Dedifferentiated amniotic fluid mesenchymal stem cell (primary cell): Measurements from ENCODE around the gene ADAMTS19.
"Not testable (repeated sequence)": the region's sequence is repeated elsewhere in the genome, so short reads cannot be mapped to it uniquely, and the experiment has no call there.

ENCODE experiments used
- DNase-seq: peaks from one replicate; pipeline ENCODE4 v3.0.0-alpha.2; 2016; ENCODE audit errors: extremely low spot score

ADAMTS19 gene, protein sequence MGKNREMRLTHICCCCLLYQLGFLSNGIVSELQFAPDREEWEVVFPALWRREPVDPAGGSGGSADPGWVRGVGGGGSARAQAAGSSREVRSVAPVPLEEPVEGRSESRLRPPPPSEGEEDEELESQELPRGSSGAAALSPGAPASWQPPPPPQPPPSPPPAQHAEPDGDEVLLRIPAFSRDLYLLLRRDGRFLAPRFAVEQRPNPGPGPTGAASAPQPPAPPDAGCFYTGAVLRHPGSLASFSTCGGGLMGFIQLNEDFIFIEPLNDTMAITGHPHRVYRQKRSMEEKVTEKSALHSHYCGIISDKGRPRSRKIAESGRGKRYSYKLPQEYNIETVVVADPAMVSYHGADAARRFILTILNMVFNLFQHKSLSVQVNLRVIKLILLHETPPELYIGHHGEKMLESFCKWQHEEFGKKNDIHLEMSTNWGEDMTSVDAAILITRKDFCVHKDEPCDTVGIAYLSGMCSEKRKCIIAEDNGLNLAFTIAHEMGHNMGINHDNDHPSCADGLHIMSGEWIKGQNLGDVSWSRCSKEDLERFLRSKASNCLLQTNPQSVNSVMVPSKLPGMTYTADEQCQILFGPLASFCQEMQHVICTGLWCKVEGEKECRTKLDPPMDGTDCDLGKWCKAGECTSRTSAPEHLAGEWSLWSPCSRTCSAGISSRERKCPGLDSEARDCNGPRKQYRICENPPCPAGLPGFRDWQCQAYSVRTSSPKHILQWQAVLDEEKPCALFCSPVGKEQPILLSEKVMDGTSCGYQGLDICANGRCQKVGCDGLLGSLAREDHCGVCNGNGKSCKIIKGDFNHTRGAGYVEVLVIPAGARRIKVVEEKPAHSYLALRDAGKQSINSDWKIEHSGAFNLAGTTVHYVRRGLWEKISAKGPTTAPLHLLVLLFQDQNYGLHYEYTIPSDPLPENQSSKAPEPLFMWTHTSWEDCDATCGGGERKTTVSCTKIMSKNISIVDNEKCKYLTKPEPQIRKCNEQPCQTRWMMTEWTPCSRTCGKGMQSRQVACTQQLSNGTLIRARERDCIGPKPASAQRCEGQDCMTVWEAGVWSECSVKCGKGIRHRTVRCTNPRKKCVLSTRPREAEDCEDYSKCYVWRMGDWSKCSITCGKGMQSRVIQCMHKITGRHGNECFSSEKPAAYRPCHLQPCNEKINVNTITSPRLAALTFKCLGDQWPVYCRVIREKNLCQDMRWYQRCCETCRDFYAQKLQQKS

DNA sequence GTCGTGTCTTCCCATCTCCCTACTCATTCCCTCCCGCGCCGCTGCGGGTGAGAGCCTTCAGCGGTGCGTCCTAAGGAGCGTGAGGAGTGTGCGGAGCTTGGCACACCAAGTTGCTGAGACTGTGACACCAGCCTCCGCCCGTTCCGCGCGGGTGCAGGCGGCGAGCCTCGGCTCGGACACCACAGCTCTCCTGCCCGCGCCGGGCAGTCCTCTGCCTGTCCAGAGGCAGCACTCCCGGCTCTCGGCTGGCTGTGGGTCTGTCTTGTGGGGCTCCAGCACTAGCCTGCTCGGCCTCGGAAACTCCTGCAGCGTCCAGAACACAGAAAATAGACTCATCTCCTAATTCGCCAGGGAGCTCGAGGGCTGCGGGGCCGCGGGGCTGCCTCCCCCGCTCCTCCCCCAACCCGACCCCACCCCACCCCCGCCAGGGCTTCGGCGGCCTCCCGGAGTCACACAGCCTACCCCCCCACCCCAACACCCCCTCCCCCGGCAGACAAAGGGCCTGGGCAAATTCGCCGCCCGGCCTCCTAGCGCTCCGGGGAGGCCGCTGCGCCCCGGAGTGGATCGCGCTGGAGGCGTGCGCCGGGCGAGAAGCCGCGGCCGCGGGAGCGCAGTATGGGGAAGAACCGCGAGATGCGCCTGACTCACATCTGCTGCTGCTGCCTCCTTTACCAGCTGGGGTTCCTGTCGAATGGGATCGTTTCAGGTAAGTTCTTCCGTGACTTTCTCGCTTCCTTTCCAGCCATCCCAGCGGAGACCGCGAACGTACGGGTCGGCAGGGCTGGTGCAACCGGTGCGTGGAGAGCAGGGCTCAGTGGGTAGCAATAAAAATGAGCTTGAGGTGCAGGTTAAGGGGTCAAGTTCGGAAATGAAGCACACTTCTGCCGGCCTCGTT is at the start of gene ADAMTS19:
Gene ADAMTS19, plus strand, starts transcription at position 522 of the 895 bp plus-strand sequence. Its CDS starts 94 bp downstream, at position 616.
- peak; percentile 26 for DNase-seq

DNA sequence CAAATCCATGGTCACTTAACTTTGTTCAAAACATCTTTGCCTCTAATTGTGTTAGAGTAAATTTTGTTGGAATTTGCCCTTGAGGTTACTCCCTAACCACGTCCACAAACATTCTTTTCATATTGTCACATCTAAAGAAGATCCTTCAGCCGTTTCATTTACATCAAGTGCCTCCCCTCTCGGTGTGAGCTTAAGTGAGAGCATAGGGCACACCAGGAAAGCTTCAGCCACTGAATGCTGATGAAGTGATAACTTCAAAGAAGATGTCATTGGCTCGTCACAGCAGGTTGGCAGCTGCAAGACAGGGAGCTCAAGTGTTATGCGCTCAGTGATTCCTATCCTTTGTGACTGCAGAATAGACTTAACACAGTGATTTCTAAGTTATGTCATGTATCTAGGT is 49.6 kb upstream of the ADAMTS19 start:
- no peak for DNase-seq

DNA sequence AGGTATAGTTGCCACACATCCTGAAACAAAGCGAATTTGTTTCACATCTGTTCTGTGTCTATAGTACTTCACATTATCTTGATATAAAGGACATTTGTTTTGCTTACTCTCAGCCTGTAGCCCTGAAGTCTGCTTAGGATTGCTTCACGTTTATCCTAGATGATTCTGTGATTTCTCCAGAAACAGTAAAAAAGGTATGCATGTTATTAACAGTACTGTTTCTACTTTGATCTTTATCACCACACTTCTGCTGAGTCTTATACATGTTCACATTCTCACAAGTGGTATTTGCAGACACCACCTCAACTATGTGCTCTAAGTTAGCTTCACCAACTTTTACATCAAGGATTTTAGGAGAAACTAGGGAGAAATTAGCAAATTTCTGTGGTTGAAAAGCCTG is 47.4 kb upstream of the ADAMTS19 start:
- DNase-seq = no peak

DNA sequence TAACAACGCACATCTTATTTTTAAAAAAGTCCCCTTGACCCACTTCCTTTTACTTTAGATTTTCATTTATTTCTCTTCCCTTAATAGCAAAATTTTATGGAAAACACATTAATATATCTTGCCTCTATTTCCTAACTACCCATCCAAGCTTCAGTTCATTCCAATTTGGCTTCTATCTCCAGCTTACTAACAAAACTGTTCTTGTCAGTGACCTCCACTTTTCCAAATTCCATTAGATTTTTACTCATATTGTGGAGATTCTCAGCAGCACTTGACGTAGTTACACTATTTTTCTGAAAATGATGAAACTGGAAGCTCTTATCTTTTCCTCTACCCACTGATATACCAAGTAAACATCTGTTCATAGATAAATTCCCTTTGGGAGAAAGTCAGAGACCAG is 46.5 kb upstream of the ADAMTS19 start:
- no peak for DNase-seq

DNA sequence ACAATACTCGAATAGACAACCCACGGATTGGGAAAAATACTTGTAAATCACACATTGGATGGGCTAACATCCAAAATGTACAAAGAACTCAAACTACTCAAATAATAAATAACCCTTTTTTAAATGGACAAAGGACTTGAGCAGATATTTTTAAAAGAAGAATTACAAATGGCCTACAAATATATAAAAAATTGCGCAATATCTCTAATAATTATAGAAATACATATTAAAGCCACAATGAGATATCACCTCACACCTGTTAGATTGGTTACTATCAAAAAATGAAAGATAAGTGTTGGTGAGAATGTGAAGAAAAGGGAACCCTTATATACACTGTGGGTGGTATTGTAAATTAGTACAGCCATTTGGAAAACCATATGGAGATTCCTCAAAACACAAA is 40.8 kb upstream of the ADAMTS19 start:
- no peak for DNase-seq

DNA sequence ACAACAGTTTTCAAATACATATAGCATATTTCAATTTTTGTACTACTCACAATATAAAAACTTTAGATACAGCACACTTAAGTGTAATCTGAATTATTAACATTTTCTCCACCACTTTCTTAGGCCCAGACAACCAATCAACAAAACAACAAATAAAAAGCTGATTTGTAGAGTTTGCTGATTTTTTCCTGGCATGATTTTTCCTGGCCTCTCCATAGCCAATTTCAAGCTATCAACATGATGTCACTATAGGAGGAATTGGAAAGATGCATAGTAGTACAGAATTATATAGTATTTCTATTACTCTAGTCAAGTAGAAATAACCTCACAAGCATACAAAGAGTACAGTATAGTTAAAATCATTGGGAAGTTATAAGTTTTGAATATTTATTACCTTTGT is 35.1 kb upstream of the ADAMTS19 start:
- DNase-seq = no peak

DNA sequence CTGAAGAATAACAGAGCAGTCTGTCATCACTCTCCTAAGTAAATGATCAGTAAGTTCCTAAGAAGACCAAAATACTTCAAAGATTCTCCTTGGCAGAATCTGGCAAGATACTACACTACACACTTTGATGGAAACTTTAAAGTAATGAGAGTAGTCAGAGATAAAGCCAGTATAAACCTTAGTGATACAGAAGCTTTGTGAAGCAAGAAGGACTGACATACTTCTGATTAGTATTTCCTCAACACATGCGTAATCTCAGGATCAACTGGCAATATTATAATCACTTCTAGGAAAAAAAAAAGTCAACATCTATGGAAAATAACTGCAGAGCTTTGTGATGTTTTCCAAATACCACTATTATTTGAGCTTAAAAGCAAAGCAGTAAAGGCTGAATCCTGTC is 34.0 kb upstream of the ADAMTS19 start:
- no peak for DNase-seq

DNA sequence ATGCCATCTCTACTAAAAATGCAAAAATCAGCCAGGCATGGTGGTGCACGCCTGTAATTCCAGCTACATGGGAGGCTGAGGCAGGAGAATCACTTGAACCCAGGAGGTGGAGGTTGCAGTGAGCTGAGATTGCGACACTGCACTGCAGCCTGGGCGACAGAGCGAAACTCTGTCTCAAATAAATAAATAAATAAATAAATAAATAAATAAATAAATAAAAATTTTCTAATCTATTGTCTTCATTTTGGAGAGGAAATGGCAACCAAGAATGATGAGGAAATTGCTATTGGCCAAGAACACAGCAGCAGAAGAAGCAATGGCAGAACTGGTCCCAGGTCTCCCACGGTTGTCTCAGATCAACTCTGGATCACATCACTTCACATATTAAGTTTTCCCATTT is 31.5 kb upstream of the ADAMTS19 start:
- DNase-seq = not testable (repeated sequence)

DNA sequence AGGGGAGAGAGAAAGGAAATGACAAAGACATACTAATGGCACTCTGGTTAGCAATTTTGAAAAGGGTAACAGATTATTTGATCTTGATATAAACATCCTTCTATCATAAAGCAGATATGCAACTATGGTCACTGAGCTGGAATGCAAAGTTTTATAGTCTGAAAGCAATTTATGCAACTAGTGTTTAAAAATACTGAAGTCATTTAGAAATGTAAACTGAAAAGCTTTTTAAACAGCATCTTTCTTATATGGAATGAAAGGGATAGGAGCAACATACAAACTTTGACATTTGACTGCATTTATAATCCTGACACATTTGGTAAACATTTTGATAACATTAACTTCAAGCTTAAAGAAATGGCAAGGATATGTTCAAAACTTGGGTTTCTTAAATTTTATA is 28.7 kb upstream of the ADAMTS19 start:
- DNase-seq = no peak

DNA sequence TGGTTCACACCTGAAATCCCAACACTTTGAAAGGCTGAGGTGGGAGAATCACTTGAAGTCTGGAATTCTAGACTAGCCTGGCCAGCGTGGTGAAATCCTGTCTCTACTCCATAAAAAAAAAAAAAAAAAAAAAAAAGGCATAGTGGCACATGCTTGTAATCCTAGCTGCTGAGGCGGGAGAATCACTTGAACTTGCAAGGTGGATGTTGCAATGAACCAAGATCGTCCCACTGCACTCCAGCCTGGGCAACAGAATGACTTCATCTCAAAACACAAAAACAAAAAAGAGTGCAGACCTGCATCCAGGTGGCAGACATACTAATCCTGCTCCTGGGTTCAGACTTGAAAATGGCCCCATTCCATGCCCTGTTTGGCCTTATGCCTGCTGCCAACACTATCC is 21.8 kb upstream of the ADAMTS19 start:
- no peak for DNase-seq

DNA sequence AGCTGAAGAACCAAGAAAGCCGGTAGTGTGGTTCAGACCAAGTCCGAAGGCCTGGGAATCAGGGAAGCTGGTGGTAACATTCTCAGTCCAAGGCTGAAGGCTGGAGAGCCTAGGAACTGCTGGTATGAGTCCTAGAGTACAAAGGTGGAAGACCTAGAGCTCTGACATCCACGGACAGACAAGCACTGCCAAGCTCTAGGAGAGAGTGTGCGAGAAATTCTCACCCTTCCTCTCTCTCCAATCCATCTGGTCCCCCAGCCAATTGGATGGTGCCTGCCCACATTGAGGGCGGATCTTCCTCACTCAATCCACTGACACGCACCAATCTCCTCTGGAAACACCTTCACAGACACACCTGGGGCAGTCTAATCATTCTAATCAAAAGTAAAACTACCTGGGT is 19.7 kb upstream of the ADAMTS19 start:
- DNase-seq = no peak

DNA sequence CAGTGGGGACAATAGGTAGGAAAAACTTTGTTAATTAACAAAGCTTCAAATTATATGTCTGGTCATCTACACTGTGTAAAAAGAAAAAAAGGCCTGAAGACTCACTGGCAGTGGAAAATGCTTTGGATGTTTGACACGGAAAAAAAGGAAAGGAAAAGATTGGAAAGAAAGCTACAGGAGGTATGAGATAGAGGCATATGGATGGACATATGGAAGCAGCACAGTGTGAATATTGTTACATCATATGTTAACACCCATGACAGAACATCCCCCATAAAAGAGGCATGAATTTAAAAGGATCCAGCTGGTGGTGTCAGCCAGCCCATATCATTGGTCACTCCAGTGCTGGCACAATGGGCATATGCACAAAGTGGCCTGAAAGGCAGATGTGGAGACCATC is 19.0 kb upstream of the ADAMTS19 start:
- no peak for DNase-seq

DNA sequence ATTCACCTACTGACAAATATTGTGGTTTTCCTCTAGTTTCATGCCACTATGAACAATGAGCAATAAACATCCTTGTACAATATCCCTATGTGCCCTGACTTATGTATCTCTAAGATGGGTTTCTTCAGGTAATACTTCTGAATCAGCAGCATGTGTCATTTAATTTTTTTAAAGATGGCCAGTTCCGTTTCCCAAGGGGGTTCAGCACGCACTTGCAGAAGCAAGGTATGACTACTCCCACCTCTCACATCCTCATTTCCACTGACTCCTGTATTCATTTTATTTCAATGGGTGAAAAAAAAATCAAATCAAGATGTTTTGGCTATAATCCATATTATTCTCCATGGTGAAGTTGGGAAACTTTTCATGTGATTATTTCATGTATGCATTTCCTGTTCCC is 14.7 kb upstream of the ADAMTS19 start:
- DNase-seq = no peak

DNA sequence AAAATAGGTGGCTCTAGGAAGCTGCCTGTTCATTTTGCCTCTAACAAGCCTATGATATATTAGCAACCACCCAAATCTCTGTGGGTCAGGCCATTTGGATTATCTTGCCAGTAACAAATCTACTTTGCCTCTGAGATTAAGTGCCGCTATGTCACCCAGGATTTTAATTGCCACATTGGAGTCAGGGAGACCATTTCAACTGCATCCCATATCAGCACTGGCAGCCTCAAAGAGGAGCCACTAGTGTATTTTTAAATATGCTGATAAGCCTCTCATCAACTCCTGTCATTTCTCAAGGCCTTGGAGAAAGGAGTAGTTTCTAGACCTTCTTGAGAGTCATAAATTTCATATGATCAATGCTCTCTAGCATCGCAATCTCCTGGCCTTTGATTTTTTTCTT is 12.1 kb upstream of the ADAMTS19 start:
- DNase-seq = no peak

DNA sequence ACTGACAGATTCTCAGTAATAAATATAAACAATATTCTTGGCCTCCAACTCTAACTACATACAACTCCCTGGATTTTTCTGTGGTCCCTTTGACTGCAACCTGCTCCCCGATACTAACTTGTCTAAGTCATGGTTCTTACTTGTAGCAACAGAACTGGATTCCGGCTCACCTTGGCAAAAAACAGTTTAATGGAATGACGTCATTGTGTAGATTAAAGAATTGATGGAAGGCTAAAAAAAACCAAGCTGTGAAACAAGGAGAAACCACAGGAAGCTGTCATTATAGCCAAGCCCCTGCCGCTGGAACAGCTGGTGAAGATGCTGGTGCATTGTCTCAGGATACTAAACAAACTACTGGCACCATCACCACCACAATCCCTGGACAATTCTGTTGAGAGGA is 11.4 kb upstream of the ADAMTS19 start:
- DNase-seq = no peak

DNA sequence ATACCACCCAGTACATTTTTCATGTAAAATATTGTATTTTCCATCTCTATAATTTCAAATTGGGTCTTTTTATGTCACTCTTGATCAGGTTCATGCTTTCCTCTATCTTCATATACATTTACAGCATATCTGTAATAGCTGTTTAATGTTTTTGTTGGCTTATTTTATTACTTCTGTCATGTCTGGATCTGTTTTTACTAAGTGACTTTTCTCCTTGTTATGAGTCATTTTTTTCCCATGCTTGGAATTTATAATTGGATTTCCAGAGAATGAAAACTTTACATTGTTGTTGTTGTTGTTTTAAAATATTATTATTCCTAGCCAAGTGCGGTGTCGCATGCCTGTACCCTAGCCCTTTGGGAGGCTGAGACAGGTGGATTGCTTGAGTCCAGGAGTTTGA is 5.6 kb upstream of the ADAMTS19 start:
- DNase-seq = no peak

DNA sequence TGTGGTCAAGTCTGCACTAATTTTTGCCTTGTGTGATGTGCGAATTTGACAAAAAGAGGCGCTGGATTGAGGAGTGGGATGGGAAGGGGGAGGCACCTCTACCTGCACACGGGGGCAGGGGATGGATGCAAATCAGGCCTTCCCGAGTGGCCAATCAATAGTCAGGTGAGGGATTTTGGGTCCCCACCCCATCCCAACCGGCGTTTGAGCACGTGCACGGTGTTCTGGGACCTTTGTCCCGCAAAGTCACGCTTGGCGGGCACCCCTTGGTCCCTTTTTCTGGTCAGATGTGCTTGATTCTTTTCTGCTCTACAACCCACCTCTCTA is 685 bp upstream of the ADAMTS19 start:
- DNase-seq = no peak

DNA sequence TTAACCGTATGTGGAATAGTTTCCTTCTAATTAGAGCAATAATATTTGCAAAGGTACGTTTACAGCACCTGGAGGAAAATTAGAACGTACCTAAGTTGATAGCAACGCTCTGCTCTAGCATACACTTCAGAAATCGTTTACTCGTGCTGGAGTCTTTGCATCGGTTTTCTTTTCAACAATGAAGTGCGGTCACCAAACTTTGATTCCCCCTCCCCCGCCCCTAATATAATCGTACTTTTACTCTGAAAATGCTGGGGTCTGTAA is 506 bp downstream of the ADAMTS19 start:
- no peak for DNase-seq

DNA sequence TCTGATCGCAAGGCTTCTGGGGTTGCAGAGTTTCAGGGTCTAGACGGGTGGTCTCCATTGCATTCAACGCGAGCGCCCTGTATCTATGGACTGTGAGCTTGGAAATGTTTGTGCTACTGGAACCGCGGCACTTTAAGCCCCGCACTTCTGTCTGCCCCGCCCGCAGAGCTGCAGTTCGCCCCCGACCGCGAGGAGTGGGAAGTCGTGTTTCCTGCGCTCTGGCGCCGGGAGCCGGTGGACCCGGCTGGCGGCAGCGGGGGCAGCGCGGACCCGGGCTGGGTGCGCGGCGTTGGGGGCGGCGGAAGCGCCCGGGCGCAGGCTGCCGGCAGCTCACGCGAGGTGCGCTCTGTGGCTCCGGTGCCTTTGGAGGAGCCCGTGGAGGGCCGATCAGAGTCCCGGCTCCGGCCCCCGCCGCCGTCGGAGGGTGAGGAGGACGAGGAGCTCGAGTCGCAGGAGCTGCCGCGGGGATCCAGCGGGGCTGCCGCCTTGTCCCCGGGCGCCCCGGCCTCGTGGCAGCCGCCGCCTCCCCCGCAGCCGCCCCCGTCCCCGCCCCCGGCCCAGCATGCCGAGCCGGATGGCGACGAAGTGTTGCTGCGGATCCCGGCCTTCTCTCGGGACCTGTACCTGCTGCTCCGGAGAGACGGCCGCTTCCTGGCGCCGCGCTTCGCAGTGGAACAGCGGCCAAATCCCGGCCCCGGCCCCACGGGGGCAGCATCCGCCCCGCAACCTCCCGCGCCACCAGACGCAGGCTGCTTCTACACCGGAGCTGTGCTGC is 1.0 kb downstream of the ADAMTS19 start:
- no peak for DNase-seq

DNA sequence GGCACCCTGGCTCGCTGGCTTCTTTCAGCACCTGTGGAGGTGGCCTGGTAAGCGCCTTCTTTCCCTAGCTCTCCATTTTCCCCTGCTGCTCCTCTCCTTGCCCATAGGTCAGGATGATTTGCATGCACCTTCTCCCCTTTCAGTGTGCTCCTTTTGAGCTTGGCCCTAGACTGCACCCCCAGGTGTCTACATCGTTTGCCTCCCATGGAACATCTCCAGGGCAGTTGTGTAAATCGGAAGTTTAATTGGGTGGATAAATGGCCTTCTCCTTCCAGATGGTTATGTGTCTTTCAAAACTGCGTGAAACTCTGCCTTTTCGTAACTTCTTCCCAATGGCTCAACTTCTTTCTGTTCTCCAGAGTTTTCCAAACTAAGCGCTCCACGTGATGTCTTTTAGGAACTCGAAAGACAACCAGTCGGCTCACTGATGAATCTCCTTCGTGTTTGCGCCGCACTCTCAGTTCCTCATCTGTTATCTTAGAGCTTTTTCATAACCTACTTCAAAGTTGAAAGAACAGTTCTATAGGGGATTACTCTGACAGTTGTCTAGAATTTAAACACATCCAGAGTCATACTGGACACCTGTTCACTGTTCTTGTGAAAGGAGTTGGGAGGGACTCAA is 1.7 kb downstream of the ADAMTS19 start:
- no peak for DNase-seq
